ENCODE data around the gene ZNF763.

GRCh38 chr19:11963566-11964355 is 1.1 kb upstream of the ZNF763 start:
- TF ChIP-seq CTCF (IDR thresholded peaks at IDR 0.05): peak; percentile 66 to 89 (median 74)
- no peak for TF ChIP-seq POLR2A (IDR thresholded peaks at IDR 0.05)
